Stimulated activated CD4-positive, alpha-beta T cell treated with anti-CD3 and anti-CD28 coated beads, Interleukin-12 subunit alpha, Interleukin-12 subunit beta, amount 100 ng/mL, for 4 hours (primary cell): ENCODE data around the gene NPC1L1.
"Not testable (repeated sequence)": the region's sequence is repeated elsewhere in the genome, so short reads cannot be mapped to it uniquely, and the experiment has no call there.

ENCODE experiments used
- DNase-seq: peaks from one replicate; pipeline ENCODE4 v3.0.0-alpha.2; 2020

NPC1L1 gene

GRCh38 chr7:44564606-44565005 lies 23.5 kb upstream of the NPC1L1 start:
- DNase-seq, result no peak

DNA sequence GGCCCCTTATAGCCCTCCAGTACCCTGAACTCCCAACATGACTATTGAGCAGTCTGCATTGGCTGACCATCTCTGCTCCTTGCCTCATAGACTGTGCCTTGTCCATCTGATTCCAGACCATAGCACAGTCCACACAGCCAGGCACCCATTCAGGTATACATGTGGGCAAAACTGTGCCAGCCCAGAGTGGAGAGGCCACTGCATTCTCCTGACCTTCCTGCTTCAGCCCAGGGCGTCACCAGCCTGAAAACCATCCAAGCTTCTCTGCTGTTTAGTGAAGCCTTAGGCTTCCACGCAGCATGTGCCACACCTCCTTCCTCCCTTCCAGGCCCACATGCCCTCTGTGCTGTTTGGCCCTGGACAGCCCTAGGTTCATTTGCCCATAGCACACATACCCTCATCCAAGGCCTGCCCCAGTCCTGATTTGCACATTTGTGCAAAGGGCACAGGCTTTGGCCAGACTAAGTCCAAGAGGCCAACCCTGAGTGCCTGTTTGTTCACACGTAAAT lies 22.1 kb upstream of the NPC1L1 start:
- no peak for DNase-seq

GRCh38 chr7:44562622-44562962 lies 21.5 kb upstream of the NPC1L1 start:
- DNase-seq, result not testable (repeated sequence)

- DNase-seq, result no peak
Observed at GRCh38 chr7:44561962-44562621, 21.0 kb upstream of the NPC1L1 start.

GRCh38 chr7:44561481-44561880 lies 20.4 kb upstream of the NPC1L1 start:
- DNase-seq, result no peak

DNA sequence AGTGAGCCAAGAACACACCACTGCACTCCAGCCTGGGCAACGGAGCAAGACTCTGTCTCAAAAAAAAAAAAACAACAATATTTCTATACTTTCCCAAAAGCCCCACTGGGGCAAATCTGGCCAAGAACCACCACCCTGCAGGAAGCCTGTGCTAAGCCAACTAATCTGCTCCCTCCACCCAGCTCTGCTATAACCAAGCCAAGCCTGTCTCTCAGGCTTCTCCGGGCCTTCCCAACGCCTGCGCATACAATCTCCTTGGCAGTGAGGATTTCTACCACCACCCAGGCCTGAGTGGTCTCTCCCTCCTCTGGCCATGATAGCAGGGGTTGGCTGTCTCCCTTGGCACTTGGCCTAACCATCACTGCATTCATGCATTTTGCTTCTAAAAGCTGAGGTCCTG lies 18.4 kb upstream of the NPC1L1 start:
- DNase-seq, result no peak

GRCh38 chr7:44557485-44557884 lies 16.4 kb upstream of the NPC1L1 start:
- no peak for DNase-seq

DNA sequence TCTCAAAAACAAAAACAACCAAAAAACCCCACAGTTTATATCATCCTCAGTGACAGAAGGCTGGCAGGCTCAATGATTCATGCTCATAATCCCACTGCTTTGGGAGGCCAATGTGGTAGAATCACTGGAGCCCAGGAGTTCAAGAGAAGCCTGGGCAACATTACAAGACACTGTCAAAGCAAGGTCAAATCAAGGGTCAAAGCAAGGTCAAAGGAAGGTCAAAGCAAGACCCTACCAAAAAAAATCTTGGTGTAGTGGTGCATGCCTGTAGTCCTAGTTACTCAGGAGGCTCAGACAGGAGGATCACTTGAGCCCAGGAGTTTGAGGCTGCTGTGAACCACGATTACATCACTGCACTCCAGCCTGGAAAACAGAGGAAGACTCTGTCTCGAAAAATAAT lies 14.2 kb upstream of the NPC1L1 start:
- no peak for DNase-seq

GRCh38 chr7:44552473-44553005 lies 11.4 kb upstream of the NPC1L1 start:
- DNase-seq, result not testable (repeated sequence)

DNA sequence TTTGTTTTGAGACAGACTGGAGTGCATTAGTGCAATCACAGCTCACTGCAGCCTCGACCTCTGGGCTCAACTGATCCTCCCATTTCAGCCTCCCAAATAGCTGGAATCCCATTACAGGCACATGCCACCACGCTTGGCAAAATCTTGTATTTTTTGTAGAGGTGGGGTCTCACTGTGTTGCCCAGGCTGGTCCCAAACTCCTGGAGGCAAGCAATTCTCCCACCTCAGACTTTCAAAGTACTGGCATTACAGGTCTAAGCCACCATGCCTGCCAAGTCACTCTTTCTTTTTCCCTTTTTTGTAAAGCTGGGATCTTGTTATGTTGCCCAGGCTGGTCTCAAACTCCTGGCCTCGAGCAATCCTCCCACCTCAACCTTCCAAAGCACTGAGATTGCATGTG lies 8.3 kb upstream of the NPC1L1 start:
- no peak for DNase-seq

GRCh38 chr7:44548893-44549292 lies 7.8 kb upstream of the NPC1L1 start:
- no peak for DNase-seq

DNA sequence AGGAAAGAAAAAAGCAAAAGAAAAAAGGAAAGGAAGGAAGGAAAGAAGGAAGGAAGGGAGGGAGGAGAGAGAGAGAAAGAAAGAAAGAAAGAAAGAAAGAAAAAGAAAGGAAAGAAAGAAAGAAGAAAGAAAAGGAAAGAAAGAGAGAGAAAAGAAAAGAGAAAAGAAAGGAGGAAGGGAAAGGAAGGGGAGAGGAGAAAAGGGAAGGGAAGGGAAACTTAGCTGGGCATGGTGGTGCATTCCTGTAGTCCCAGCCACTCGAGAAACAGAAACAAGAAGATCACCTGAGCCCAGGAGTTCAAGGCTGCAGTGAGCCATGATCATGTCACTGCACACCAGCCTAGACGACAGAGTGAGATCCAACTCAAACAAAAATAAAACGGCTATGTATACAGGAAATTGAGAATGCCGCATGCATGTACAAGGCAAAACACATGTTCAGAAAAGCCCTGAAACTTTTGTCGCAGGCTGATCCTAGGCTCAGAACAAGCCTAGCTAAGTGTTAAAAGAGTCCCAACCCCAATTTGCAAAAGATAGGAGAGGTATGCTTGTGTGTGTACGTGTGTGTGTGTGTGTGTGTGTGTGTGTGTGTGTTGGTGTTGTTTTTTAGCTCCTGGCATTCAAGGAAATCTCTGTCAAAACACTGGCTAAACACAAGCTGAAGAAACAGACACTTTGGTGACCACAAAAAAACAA lies 6.6 kb upstream of the NPC1L1 start:
- DNase-seq, result no peak

DNA sequence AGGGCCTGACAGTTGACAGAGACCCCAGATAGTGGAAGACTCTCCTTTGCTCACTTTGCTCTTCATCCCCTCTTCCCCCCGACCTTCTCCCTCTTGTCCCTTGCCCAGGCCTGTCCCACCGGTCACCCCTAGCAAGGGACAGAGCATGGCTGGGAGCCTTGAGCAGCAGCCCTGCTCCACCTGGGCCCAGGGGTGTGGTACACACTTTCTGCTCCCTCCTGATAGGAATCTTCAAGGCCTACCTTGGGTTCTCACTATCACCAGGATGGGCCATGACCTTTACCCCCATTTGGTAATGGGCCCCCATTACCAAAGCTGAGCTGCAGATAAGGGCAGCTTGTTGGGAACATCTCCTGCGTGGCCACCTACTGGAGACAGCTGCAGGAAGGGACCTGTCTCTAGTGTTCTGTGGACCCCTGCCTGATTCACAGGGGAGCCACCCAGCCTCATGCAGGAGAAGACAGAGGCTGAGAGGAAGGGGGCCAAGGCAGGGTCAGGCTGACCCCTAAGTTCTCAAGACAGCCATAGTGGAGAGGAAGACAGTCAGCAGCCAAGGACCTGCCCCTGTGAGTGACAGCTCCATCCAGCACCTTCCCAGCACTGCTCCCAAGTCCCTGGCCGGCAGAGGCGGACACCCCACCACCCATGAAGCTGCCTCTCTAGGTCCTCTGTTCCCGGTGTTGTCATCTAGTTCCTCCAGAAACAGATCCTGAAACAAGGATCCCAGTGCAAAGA lies 913 bp upstream of the NPC1L1 start:
- DNase-seq, result no peak

GRCh38 chr7:44540592-44541027 lies 520 bp downstream of the NPC1L1 start:
- DNase-seq, result no peak

- no peak for DNase-seq
Observed at GRCh38 chr7:44539669-44540506, 1.2 kb downstream of the NPC1L1 start.

DNA sequence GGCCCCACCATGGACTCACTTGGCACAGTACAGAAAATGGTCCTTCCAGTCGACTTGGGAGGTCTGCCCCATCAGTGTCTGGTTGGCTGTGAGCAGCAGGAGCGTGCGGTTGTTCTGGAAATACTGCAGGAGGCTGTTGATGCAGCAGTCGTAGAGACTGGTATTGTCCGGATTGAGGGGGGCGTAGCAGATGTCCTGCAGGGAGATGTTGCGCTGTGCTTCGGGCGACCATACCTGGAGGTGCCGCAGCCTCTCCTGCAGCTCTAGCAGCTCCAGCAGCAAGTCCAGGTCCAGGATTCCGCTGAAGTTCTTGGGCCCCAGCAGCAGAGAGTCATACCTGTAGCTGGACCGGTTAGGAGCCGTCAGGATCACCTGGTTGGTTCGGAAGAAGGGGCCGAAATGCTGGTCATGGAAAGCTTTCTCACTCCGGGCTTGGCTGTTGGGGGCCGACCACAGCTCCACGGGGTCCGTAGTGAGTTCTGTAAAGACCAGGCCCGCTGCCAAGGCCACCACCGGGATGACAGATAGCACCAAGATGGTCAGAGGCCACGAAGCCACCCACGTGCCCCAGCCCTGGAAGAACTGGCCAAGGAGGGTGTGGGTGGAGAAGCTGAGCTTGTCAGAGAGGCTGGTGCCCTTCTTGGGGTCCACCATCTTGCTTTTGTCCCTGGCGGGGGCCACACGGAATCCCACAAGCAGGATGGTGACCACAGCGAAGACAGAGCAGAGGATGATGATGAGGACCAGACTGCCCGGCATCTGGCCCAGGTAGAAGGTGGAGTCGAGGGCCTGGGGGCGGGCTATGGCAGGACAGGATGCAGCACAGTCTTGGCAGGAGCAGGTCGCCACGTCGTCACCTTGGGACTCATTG lies 2.1 kb downstream of the NPC1L1 start:
- DNase-seq, result no peak

DNA sequence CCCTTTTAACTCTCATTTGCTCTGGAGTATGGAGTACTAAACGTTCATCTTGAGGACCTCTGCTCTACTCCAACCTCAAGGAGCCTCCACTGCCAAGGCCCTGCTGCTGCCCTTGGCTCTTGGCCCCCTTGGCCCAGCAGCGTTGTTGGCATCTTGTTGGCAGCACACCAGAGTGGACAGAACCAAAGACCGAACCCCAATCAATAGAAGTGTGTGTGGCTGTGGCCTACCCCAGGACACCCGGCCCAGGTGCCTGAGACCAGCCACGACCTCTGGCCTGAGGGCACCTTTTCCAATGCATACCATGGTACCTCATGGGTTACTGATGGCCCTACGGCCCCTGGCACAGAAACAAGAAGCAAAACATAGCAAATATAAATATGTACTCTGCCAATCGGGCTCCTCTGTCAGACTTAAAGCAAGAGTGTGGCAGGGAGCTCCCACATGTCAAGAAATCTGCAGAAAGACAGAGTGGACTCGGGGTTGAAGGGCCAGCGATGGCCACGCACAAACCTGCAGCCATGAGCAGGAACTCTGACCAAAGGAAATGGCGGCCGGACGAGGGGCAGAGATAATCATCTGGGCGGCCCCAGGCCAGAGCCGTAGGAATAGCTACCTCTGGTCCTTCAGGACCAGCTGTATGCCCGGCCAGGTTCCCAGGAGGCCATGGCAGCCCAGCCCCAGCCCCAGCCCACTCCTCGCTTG lies 2.9 kb downstream of the NPC1L1 start:
- DNase-seq, result no peak

GRCh38 chr7:44537442-44537841 lies 3.7 kb downstream of the NPC1L1 start:
- DNase-seq, result no peak

DNA sequence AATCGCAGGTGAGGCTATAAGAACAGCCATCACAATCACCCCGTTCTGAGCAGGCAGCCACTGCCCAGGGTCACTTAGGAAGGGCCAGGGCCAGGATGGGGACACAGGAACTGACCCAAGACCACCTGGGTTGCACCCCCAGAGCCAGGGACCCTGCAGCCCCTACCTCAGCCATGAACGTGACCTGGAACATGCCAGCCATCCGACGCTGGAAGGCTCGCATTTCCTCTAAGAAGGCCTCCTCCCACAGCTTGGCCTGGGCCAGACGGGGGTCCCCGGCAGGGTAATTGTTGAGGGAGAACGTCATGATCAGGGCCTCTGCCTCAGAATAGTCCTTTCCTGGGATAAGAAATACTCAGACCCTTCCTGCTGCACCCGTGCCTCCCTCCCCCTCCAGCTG lies 5.0 kb downstream of the NPC1L1 start:
- DNase-seq, result no peak

DNA sequence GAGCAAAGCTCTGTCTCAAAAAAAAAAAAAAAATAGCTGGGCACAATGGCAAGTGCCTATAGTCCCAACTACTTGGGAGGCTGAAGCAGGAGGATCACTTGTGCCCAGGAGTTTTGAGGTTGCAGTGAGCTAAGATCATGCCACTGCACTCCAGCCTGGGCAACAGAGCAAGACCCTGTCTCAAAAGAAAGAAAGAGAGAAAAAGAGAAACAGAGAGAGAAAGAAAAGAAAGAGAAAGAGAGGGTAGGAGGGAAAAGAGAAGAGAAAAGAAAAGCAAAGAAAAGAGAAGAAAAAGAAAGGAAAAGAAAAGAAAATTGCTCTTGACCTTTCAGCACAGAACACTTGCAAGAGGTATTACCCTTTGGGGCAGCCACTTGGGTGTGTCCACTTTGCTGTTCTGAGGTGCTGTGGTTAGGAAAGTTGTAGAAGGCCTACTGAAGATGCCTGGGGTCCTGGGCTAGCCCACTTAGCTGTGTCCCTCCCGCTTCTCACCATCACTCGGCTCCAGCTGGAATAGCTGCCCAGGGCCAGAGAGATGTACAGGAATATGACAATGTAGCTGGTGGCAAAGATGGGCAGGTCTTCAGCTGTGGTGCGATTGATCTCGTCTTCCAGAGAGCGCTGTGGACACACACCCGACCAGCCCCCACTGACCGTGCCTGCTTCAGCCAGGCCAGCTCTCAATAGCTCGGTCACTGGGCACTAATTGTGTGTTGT lies 5.6 kb downstream of the NPC1L1 start:
- DNase-seq, result no peak
